Thoracic aorta (tissue), 2 donors: Measurements from ENCODE around the gene CARMIL1. TPM values are rescaled to one million over a fixed set of nuclear protein-coding genes. Genes with fewer than 3 reads are reported as not detected.

Experiments
- ATAC-seq: fragments of 150-250 bp; one replicate; pipeline ENCODE4 v1.8.0; 2017; ENCODE audit warnings: low read depth; ENCODE audit not compliant: insufficient number of reproducible peaks, low FRiP score
- DNase-seq: peaks from one replicate; pipeline ENCODE4 v3.0.0-alpha.2; 2020; ENCODE audit warnings: low spot score
- H3K27ac ChIP-seq, 2 donors: fragments of 200-600 bp; sonication (generic); 1 replicate in 1 of 2; 2 replicates in 1 of 2; pipeline ENCODE4 v1.5.1; 2016; ENCODE audit warnings: mild to moderate bottlenecking in 2 of 2, moderate library complexity in 2 of 2
- H3K27me3 ChIP-seq: fragments of 200-600 bp; sonication (generic); replicated peaks from 2 replicates; pipeline ENCODE4 v1.6.0; 2016; ENCODE audit warnings: mild to moderate bottlenecking; ENCODE audit not compliant: insufficient read depth
- H3K36me3 ChIP-seq: fragments of 200-600 bp; sonication (generic); one replicate; pipeline ENCODE4 v1.5.1; 2016
- H3K4me1 ChIP-seq, 2 donors: fragments of 200-600 bp; sonication (generic); 1 replicate in 1 of 2; 2 replicates in 1 of 2; pipeline versions ENCODE4 v1.5.1 to v1.6.0; 2016; ENCODE audit warnings: low read depth in 2 of 2, mild to moderate bottlenecking in 1 of 2; ENCODE audit not compliant: control insufficient read depth in 1 of 2
- H3K4me3 ChIP-seq: fragments of 200-600 bp; sonication (generic); 2 replicates; pipeline ENCODE4 v1.5.1; 2016; ENCODE audit warnings: mild to moderate bottlenecking
- H3K9me3 ChIP-seq: fragments of 200-600 bp; sonication (generic); 2 replicates; pipeline ENCODE4 v1.5.1; 2016
- total RNA-seq, 2 donors: library from RNA; depleted of rRNA; stranded (reverse); fragments of >200 nt; gene quantifications; one replicate each; pipeline versions ENCODE4 v1.1.0 to v1.2.3, GENCODE V29; 2016
- TF ChIP-seq, protein P1 (sequence below): fragments of 200-600 bp; sonication (generic); IDR thresholded peaks from one replicate; pipeline ENCODE4 v1.5.1; 2019; ENCODE audit warnings: antibody characterized with exemption

CARMIL1 gene
- total RNA-seq, 2 donors from 2014 or later: 60.4 to 63.0 TPM

DNA sequence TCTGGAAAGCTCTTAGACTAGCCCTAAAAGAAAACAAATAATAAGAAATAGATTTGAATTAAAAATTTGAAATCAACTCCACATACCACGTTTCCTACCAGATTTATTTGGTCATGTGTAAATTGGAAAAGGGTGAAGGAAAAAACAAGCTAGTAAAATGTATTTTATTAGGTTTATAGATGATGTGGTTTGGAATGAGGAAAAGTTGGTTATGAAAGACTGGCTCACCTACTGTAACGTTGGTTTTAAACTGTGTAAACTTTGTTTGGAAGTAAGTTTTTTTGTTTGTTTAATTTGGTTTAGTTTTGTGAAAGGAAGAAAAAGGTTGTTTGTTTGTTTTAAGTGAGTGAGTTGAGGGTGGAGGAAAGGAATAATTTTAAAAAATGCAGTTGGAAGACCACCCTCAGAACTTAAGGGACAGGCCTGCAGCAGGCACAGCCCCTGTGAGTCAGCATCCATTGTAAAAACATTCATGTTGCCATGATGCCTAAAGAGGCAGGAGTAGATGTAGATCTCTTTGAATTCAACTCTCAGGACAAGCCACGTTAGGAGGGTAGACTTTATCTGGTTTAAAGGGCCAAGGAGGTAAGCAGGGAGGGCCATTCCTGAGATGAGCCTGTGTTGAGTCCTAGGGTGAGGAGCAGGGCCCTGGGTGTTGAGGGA lies 279.1 kb downstream of the CARMIL1 start:
- TF ChIP-seq, protein P1, sequence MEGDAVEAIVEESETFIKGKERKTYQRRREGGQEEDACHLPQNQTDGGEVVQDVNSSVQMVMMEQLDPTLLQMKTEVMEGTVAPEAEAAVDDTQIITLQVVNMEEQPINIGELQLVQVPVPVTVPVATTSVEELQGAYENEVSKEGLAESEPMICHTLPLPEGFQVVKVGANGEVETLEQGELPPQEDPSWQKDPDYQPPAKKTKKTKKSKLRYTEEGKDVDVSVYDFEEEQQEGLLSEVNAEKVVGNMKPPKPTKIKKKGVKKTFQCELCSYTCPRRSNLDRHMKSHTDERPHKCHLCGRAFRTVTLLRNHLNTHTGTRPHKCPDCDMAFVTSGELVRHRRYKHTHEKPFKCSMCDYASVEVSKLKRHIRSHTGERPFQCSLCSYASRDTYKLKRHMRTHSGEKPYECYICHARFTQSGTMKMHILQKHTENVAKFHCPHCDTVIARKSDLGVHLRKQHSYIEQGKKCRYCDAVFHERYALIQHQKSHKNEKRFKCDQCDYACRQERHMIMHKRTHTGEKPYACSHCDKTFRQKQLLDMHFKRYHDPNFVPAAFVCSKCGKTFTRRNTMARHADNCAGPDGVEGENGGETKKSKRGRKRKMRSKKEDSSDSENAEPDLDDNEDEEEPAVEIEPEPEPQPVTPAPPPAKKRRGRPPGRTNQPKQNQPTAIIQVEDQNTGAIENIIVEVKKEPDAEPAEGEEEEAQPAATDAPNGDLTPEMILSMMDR: no peak
- H3K27me3 ChIP-seq: no peaks in the 10 kb centered on the region
- H3K4me1 ChIP-seq: no peaks in the 10 kb centered on the region
- DNase-seq: no peak
- H3K36me3 ChIP-seq: peaks cover 5% of the 10 kb centered on the region
- no peak overlapping the region for H3K4me3 ChIP-seq
- H3K9me3 ChIP-seq: no peaks in the 10 kb centered on the region
- no peak overlapping the region for H3K27ac ChIP-seq
- ATAC-seq: no peak

- no peaks in the 10 kb centered on the region for H3K9me3 ChIP-seq
- H3K4me3 ChIP-seq: no peak overlapping the region
- H3K36me3 ChIP-seq: no peaks in the 10 kb centered on the region
- TF ChIP-seq, protein P1: no peak
- H3K27ac ChIP-seq: no peak overlapping the region
- H3K27me3 ChIP-seq: no peaks in the 10 kb centered on the region
- H3K4me1 ChIP-seq: no peaks in the 10 kb centered on the region
- DNase-seq (no peak), ATAC-seq (no peak)
Observed at GRCh38 chr6:25560865-25561264, 281.7 kb downstream of the CARMIL1 start.

- Histone ChIP-seq H3K4me3 (no peak overlapping the region), H3K27ac (no peak overlapping the region), H3K4me1 (no peaks in the 10 kb centered on the region), H3K9me3 (no peaks in the 10 kb centered on the region), H3K27me3 (no peaks in the 10 kb centered on the region), H3K36me3 (no peaks in the 10 kb centered on the region)
- DNase-seq: no peak
- TF ChIP-seq, protein P1: no peak
- no peak for ATAC-seq
Observed at GRCh38 chr6:25564943-25565342, 285.8 kb downstream of the CARMIL1 start.

DNA sequence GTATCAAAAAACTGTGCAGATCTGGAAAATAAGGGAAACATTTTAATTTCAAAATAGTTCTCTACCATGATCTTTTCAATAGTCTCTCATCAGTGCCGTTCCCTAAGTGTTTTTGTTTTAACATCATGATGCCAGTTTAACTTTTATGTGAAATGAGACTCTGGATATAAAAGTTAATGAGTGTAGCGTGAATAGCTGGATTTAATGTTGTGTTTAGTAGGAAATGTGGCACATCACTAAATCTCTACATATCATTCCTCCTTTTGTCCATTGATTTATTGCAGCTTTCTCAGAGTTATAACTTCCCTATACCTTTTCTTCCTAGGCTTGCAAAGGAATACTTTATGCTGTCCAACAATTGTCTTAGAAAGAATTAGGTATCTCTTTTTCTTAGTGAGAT lies 291.4 kb downstream of the CARMIL1 start:
- DNase-seq (no peak), ATAC-seq (no peak)
- H3K36me3 ChIP-seq: no peaks in the 10 kb centered on the region
- no peaks in the 10 kb centered on the region for H3K9me3 ChIP-seq
- TF ChIP-seq, protein P1: no peak
- no peaks in the 10 kb centered on the region for H3K27me3 ChIP-seq
- no peaks in the 10 kb centered on the region for H3K4me1 ChIP-seq
- no peak overlapping the region for H3K4me3 ChIP-seq
- no peak overlapping the region for H3K27ac ChIP-seq

DNA sequence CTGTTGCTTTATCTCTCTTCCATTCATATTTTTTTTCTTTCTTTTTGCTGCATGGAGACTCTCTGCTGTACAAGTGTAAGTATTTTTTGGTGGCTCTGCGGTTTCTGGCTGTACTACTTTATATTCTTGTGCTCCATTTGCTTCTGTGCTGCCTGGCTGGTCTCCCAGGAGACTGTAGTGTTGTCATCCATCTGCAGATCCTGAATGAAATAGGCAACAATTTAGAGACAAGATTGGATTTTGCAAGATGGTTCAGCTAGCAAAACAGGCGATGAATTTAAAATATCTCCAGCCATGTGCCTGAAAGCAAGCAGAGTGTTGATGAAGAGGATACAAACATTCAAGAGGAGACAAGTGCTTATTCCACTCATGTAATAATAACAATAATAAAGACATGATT lies 297.7 kb downstream of the CARMIL1 start:
- no peak for ATAC-seq

More for the DNA sequence above, 297.7 kb downstream of the CARMIL1 start:
- no peaks in the 10 kb centered on the region for H3K27me3 ChIP-seq
- no peak overlapping the region for H3K4me3 ChIP-seq
- TF ChIP-seq, protein P1: no peak
- no peaks in the 10 kb centered on the region for H3K9me3 ChIP-seq
- H3K36me3 ChIP-seq: no peaks in the 10 kb centered on the region
- no peak overlapping the region for H3K27ac ChIP-seq
- no peaks in the 10 kb centered on the region for H3K4me1 ChIP-seq
- no peak for DNase-seq
